Keratinocyte (primary cell): ENCODE results near the gene ZSCAN16.

Experiments used
- CTCF ChIP-seq, 3 experiments: IDR thresholded peaks in 1 of 3; conservative IDR thresholded peaks in 1 of 3; optimal IDR thresholded peaks in 1 of 3; 2 replicates in 2 of 3; 3 replicates in 1 of 3; pipeline versions ENCODE3 to v1.5.1; 2011; ENCODE audit warnings: low read length in 3 of 3, mild to moderate bottlenecking in 3 of 3, moderate library complexity in 2 of 3, control low read depth in 1 of 3, inconsistent platforms in 1 of 3; ENCODE audit not compliant: insufficient read depth in 2 of 3; ENCODE audit errors: extremely low read depth in 1 of 3
- EZH2 ChIP-seq: IDR thresholded peaks from one replicate; pipeline ENCODE4 v1.6.1; 2012; ENCODE audit warnings: inconsistent platforms, mild to moderate bottlenecking, low read length, moderate library complexity

- TF ChIP-seq EZH2: no peak
- no peak for TF ChIP-seq CTCF (optimal IDR thresholded peaks at IDR 0.05 in 1 of 3, IDR thresholded peaks at IDR 0.05 in 1 of 3, conservative IDR thresholded peaks at IDR 0.05 in 1 of 3; ENCODE audit: extremely low read depth in 1 of 3, insufficient read depth in 2 of 3, low read length in 3 of 3)
Measured at GRCh38 chr6:28134716-28135115, 10.3 kb downstream of the ZSCAN16 start.
